Gastroesophageal sphincter (tissue), 3 donors: ENCODE measurements around the gene TRAF2.
"Not testable (repeated sequence)": the region's sequence is repeated elsewhere in the genome, so short reads cannot be mapped to it uniquely, and the experiment has no call there.

ENCODE experiments used
- CTCF ChIP-seq, 4 experiments: fragments of 200-600 bp in 2 of 4; fragments of 450-650 bp in 2 of 4; sonication (generic) in 1 of 4; IDR thresholded peaks; one replicate each; pipeline ENCODE4 v1.5.1; 2017 to 2019; ENCODE audit warnings: antibody characterized with exemption in 4 of 4, mild to moderate bottlenecking in 2 of 4, moderate library complexity in 2 of 4
- EP300 ChIP-seq: sonication (generic); formaldehyde crosslinking; IDR thresholded peaks from one replicate; pipeline ENCODE4 v1.6.1; 2017; ENCODE audit warnings: antibody characterized with exemption, mild to moderate bottlenecking
- POLR2A ChIP-seq, 2 donors: fragments of 450-650 bp; IDR thresholded peaks; one replicate each; pipeline ENCODE4 v1.6.1; 2017; ENCODE audit warnings: antibody characterized with exemption in 2 of 2, mild to moderate bottlenecking in 2 of 2, moderate library complexity in 1 of 2
- POLR2AphosphoS5 ChIP-seq: sonication (generic); formaldehyde crosslinking; IDR thresholded peaks from one replicate; pipeline ENCODE4 v1.6.1; 2017; ENCODE audit warnings: antibody characterized with exemption

- TF ChIP-seq POLR2A (IDR thresholded peaks at IDR 0.05); CTCF (IDR thresholded peaks at IDR 0.05); POLR2AphosphoS5; EP300: not testable (repeated sequence)
Observed at GRCh38 chr9:136841646-136842379, 44.5 kb upstream of the TRAF2 start.
